ENCODE results near the gene ASTL. TPM values are rescaled to one million over a fixed set of nuclear protein-coding genes. Genes with fewer than 3 reads are reported as not detected.

The ASTL gene
- total RNA-seq, 1 experiment from 2014 or later: 0.18 TPM

GRCh38 chr2:96109361-96109680, 29.0 kb downstream of the ASTL start:
- Histone ChIP-seq H3K36me3 (ENCODE audit: control insufficient read depth, insufficient read depth, low read length) (no peaks in the 10 kb centered on the region), H3K4me3 (ENCODE audit: low read depth in 2 of 2, low read length in 2 of 2) (no peak overlapping the region), H3K9me3 (ENCODE audit: control insufficient read depth, insufficient read depth, low read depth, low read length) (no peaks in the 10 kb centered on the region), H3K4me1 (ENCODE audit: control insufficient read depth, insufficient read depth, low read length) (0 out of 2 replicates have a peak, but pooled peaks cover 3% of the 10 kb centered on the region), H3K27me3 (ENCODE audit: control insufficient read depth, insufficient read depth, low read length) (no peaks in the 10 kb centered on the region), H3K27ac (ENCODE audit: low read length) (no peak overlapping the region)
- DNase-seq (ENCODE audit: low read depth, low spot score) (no peak), ATAC-seq (no peak)
- in situ Hi-C loops (cut with HindIII; ENCODE audit: low pct_unique_long_range_greater_than_20kb, low sequenced_read_pairs) (no loop called here), intact Hi-C loops (cut with micrococcal nuclease; ENCODE audit: unreplicated experiment) (no loop called here)
- POLR2A ChIA-PET: no interaction called here
- CTCF ChIA-PET: no interaction called here
- no TSS peak for BruUV-seq (replicated peaks)
- TF ChIP-seq SIN3A (IDR thresholded peaks at IDR 0.05; ENCODE audit: borderline replicate concordance, insufficient read depth, low read depth, low read length): no peak
- no peak for TF ChIP-seq REST (IDR thresholded peaks at IDR 0.05; ENCODE audit: insufficient read depth in 1 of 2, low read depth in 2 of 2, low read length in 1 of 2)
- TF ChIP-seq POLR2AphosphoS5 (IDR thresholded peaks at IDR 0.05; ENCODE audit: low read depth, low read length): no peak
- no peak for TF ChIP-seq TCF7L2 (IDR thresholded peaks at IDR 0.05; ENCODE audit: low read depth, low read length)
- TF ChIP-seq CTCF (IDR thresholded peaks at IDR 0.05): no peak

- no peaks in the 10 kb centered on the region for H3K27me3 ChIP-seq (ENCODE audit: control insufficient read depth, insufficient read depth, low read length)
- BruUV-seq (replicated peaks): no TSS peak
- no peak overlapping the region for H3K27ac ChIP-seq (ENCODE audit: low read length)
- ATAC-seq (no peak), DNase-seq (ENCODE audit: low read depth, low spot score) (no peak)
- no peaks in the 10 kb centered on the region for H3K9me3 ChIP-seq (ENCODE audit: control insufficient read depth, insufficient read depth, low read depth, low read length)
- H3K36me3 ChIP-seq (ENCODE audit: control insufficient read depth, insufficient read depth, low read length): no peaks in the 10 kb centered on the region
- H3K4me1 ChIP-seq (ENCODE audit: control insufficient read depth, insufficient read depth, low read length): 0 out of 2 replicates have a peak, but pooled peaks cover 3% of the 10 kb centered on the region
- ChIA-PET CTCF (no interaction called here), POLR2A (no interaction called here)
- H3K4me3 ChIP-seq (ENCODE audit: low read depth in 2 of 2, low read length in 2 of 2): no peak overlapping the region
- TF ChIP-seq REST (IDR thresholded peaks at IDR 0.05; ENCODE audit: insufficient read depth in 1 of 2, low read depth in 2 of 2, low read length in 1 of 2) (no peak), CTCF (IDR thresholded peaks at IDR 0.05) (no peak), SIN3A (IDR thresholded peaks at IDR 0.05; ENCODE audit: borderline replicate concordance, insufficient read depth, low read depth, low read length) (no peak), TCF7L2 (IDR thresholded peaks at IDR 0.05; ENCODE audit: low read depth, low read length) (no peak), POLR2AphosphoS5 (IDR thresholded peaks at IDR 0.05; ENCODE audit: low read depth, low read length) (no peak)
- in situ Hi-C loops (cut with HindIII; ENCODE audit: low pct_unique_long_range_greater_than_20kb, low sequenced_read_pairs): no loop called here
- intact Hi-C loops (cut with micrococcal nuclease; ENCODE audit: unreplicated experiment): no loop called here
These were observed 29.6 kb downstream of the ASTL start for GRCh38 chr2:96108541-96109360.

All from Panc1 (cell line).